ENCODE results near the gene PPM1J.

Gene PPM1J

DNA sequence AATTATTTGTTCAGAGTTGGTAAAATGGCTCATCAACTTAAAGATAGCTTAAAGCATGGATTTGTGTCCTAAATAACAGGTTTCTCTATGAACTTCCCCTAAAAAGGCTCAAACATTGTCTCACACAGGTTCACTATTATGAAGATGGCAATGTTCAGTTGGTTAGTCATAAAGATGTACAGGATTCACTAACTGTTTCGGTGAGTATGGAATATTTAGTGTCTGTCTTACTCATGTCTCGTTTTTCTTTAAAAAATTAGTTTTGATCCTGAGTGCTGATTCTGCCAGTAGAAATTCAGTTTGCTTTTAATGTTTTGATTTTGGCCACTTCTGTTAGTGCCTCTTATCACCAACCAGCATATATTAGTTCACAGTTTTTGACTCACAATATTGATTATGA, 48.2 kb downstream of the PPM1J start:
- H3K9me3 Mint-ChIP-seq, result no peaks in the 10 kb centered on the region
- H3K27ac Mint-ChIP-seq (ENCODE audit: low read depth), result peak overlapping the region; percentile 96
- H3K36me3 Mint-ChIP-seq (ENCODE audit: insufficient read depth), result peaks cover 70% of the 10 kb centered on the region
- H3K4me1 Mint-ChIP-seq, result peaks cover 29% of the 10 kb centered on the region
- H3K27me3 Mint-ChIP-seq, result no peaks in the 10 kb centered on the region
- H3K4me3 Mint-ChIP-seq, result no peak overlapping the region
- ATAC-seq (replicated peaks; ENCODE audit: extremely low read depth, poor library complexity, severe bottlenecking) (no peak), DNase-seq (ENCODE audit: low spot score in 2 of 2) (no peak)

DNA sequence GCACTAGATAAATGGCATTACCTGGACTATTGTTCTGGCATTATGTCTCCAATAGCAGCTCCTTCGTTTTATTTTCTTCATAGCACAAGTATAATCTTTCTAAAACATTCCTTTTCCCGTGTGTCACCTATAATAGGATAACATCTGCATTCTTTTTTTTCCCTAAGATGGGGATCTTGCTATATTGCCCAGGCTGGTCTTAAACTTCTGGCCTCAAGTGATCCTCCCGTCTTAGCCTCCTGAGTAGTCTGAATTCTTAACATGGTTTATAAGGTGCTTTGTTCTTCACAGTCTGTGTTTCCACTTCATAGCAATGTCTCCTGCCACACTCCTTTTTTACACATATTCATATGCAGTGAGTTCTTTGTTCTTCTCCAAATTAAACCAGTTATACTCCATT, 49.3 kb downstream of the PPM1J start:
- Mint-ChIP-seq H3K9me3 (no peaks in the 10 kb centered on the region), H3K27ac (ENCODE audit: low read depth) (no peak overlapping the region), H3K36me3 (ENCODE audit: insufficient read depth) (peaks cover 75% of the 10 kb centered on the region), H3K4me3 (no peak overlapping the region), H3K27me3 (no peaks in the 10 kb centered on the region), H3K4me1 (peaks cover 35% of the 10 kb centered on the region)
- ATAC-seq (replicated peaks; ENCODE audit: extremely low read depth, poor library complexity, severe bottlenecking) (no peak), DNase-seq (ENCODE audit: low spot score in 2 of 2) (no peak)

Data from central memory CD8-positive, alpha-beta T cell (primary cell).